ENCODE results near the gene ZNF595. TPM values are rescaled to one million over a fixed set of nuclear protein-coding genes. Genes with fewer than 3 reads are reported as not detected.
"Not testable (repeated sequence)": the region's sequence is repeated elsewhere in the genome, so short reads cannot be mapped to it uniquely, and the experiment has no call there.

The ZNF595 gene
- total and polyA plus RNA-seq, 2 experiments from 2014 or later: 5.8 to 8.3 TPM

- in situ Hi-C loops (cut with MboI); H3K27me3 ChIP-seq (replicated peaks; ENCODE audit: insufficient read depth); H3K9ac ChIP-seq; H3F3A ChIP-seq (ENCODE audit: insufficient read depth); H3K4me1 ChIP-seq (ENCODE audit: insufficient read depth); H3K27ac ChIP-seq; DNase-seq; H3K9me2 ChIP-seq (ENCODE audit: insufficient read depth); H2AFZ ChIP-seq; H3K4me3 ChIP-seq; H3K36me3 ChIP-seq (ENCODE audit: low read depth); H3K9me3 ChIP-seq (ENCODE audit: low read depth); H3K79me2 ChIP-seq (ENCODE audit: insufficient read depth); H4K20me1 ChIP-seq (ENCODE audit: insufficient read depth); H3K4me2 ChIP-seq (ENCODE audit: unreplicated experiment): not testable (repeated sequence)
- no CpG with 5 or more reads among the region's 1 CpG for WGBS, 2 experiments (ENCODE audit: low coverage in 1 of 2, low lambda C conversion rate in 2 of 2, missing lambda C conversion rate in 2 of 2)
These were observed 28.8 kb upstream of the ZNF595 start for GRCh38 chr4:24359-24758.

- H3K4me2 ChIP-seq (ENCODE audit: unreplicated experiment); H3K9ac ChIP-seq; H3K79me2 ChIP-seq (ENCODE audit: insufficient read depth); H3K27me3 ChIP-seq (replicated peaks; ENCODE audit: insufficient read depth); H3K9me2 ChIP-seq (ENCODE audit: insufficient read depth); H4K20me1 ChIP-seq (ENCODE audit: insufficient read depth); H3K4me3 ChIP-seq; H2AFZ ChIP-seq; in situ Hi-C loops (cut with MboI); H3K36me3 ChIP-seq (ENCODE audit: low read depth); DNase-seq; H3K9me3 ChIP-seq (ENCODE audit: low read depth); H3K27ac ChIP-seq; H3F3A ChIP-seq (ENCODE audit: insufficient read depth); H3K4me1 ChIP-seq (ENCODE audit: insufficient read depth): not testable (repeated sequence)
- 26 to 29% methylated on average over 3 of the region's 3 CpGs for WGBS, 2 experiments (ENCODE audit: low coverage in 1 of 2, low lambda C conversion rate in 2 of 2, missing lambda C conversion rate in 2 of 2)
These were observed 25.6 kb upstream of the ZNF595 start for GRCh38 chr4:27501-27900.

GRCh38 chr4:28767-29542 is 24.2 kb upstream of the ZNF595 start:
- H3K27ac ChIP-seq; H3F3A ChIP-seq (ENCODE audit: insufficient read depth); H2AFZ ChIP-seq; H3K79me2 ChIP-seq (ENCODE audit: insufficient read depth); DNase-seq; H3K9me2 ChIP-seq (ENCODE audit: insufficient read depth); H3K36me3 ChIP-seq (ENCODE audit: low read depth); in situ Hi-C loops (cut with MboI); H3K27me3 ChIP-seq (replicated peaks; ENCODE audit: insufficient read depth); H4K20me1 ChIP-seq (ENCODE audit: insufficient read depth); H3K4me3 ChIP-seq; H3K4me2 ChIP-seq (ENCODE audit: unreplicated experiment); H3K9me3 ChIP-seq (ENCODE audit: low read depth); H3K9ac ChIP-seq; H3K4me1 ChIP-seq (ENCODE audit: insufficient read depth): not testable (repeated sequence)
- WGBS, 2 experiments (ENCODE audit: low coverage in 1 of 2, low lambda C conversion rate in 2 of 2, missing lambda C conversion rate in 2 of 2): 16 to 22% methylated on average over 1 of the region's 3 CpGs

GRCh38 chr4:33314-33713 is 19.8 kb upstream of the ZNF595 start:
- not testable (repeated sequence) for DNase-seq, H3K9ac ChIP-seq
- WGBS, 2 experiments (ENCODE audit: low coverage in 1 of 2, low lambda C conversion rate in 2 of 2, missing lambda C conversion rate in 2 of 2): no CpG with 5 or more reads among the region's 6 CpGs

GRCh38 chr4:36559-37415 is 16.3 kb upstream of the ZNF595 start:
- H3K4me3 ChIP-seq; H3K9ac ChIP-seq; H3K79me2 ChIP-seq (ENCODE audit: insufficient read depth); in situ Hi-C loops (cut with MboI); H3K9me2 ChIP-seq (ENCODE audit: insufficient read depth); H3K27ac ChIP-seq; H3F3A ChIP-seq (ENCODE audit: insufficient read depth); H3K9me3 ChIP-seq (ENCODE audit: low read depth); H4K20me1 ChIP-seq (ENCODE audit: insufficient read depth); H2AFZ ChIP-seq; H3K4me1 ChIP-seq (ENCODE audit: insufficient read depth); H3K4me2 ChIP-seq (ENCODE audit: unreplicated experiment); DNase-seq; H3K36me3 ChIP-seq (ENCODE audit: low read depth); H3K27me3 ChIP-seq (replicated peaks; ENCODE audit: insufficient read depth): not testable (repeated sequence)
- WGBS, 2 experiments (ENCODE audit: low coverage in 1 of 2, low lambda C conversion rate in 2 of 2, missing lambda C conversion rate in 2 of 2): 32 to 36% methylated on average over 4 to 6 of the region's 6 CpGs

More at GRCh38 chr4:33314-33713, 19.8 kb upstream of the ZNF595 start:
- H3K27me3 ChIP-seq (replicated peaks; ENCODE audit: insufficient read depth); H3F3A ChIP-seq (ENCODE audit: insufficient read depth); H3K27ac ChIP-seq; H2AFZ ChIP-seq; in situ Hi-C loops (cut with MboI); H3K36me3 ChIP-seq (ENCODE audit: low read depth); H3K79me2 ChIP-seq (ENCODE audit: insufficient read depth); H3K4me1 ChIP-seq (ENCODE audit: insufficient read depth); H3K4me3 ChIP-seq; H3K9me3 ChIP-seq (ENCODE audit: low read depth); H3K4me2 ChIP-seq (ENCODE audit: unreplicated experiment); H3K9me2 ChIP-seq (ENCODE audit: insufficient read depth); H4K20me1 ChIP-seq (ENCODE audit: insufficient read depth): not testable (repeated sequence)

GRCh38 chr4:38202-38601 is 14.9 kb upstream of the ZNF595 start:
- H3K4me1 ChIP-seq (ENCODE audit: insufficient read depth); H3K9me2 ChIP-seq (ENCODE audit: insufficient read depth); H3K27me3 ChIP-seq (replicated peaks; ENCODE audit: insufficient read depth); H3K4me3 ChIP-seq; in situ Hi-C loops (cut with MboI); H3K36me3 ChIP-seq (ENCODE audit: low read depth); H3K79me2 ChIP-seq (ENCODE audit: insufficient read depth); H3K9me3 ChIP-seq (ENCODE audit: low read depth); H3K27ac ChIP-seq; DNase-seq; H3K4me2 ChIP-seq (ENCODE audit: unreplicated experiment); H3F3A ChIP-seq (ENCODE audit: insufficient read depth); H2AFZ ChIP-seq; H4K20me1 ChIP-seq (ENCODE audit: insufficient read depth); H3K9ac ChIP-seq: not testable (repeated sequence)

- H3K9me2 ChIP-seq (ENCODE audit: insufficient read depth); H3F3A ChIP-seq (ENCODE audit: insufficient read depth); H4K20me1 ChIP-seq (ENCODE audit: insufficient read depth); DNase-seq; H3K36me3 ChIP-seq (ENCODE audit: low read depth); H3K9me3 ChIP-seq (ENCODE audit: low read depth); H3K27ac ChIP-seq; H3K79me2 ChIP-seq (ENCODE audit: insufficient read depth); in situ Hi-C loops (cut with MboI); H3K4me3 ChIP-seq; H3K9ac ChIP-seq; H2AFZ ChIP-seq; H3K4me2 ChIP-seq (ENCODE audit: unreplicated experiment); H3K27me3 ChIP-seq (replicated peaks; ENCODE audit: insufficient read depth); H3K4me1 ChIP-seq (ENCODE audit: insufficient read depth): not testable (repeated sequence)
These were observed 9.7 kb upstream of the ZNF595 start for GRCh38 chr4:43375-43774.
